Measurements from ENCODE around the gene SLC44A4. TPM values are rescaled to one million over a fixed set of nuclear protein-coding genes. Genes with fewer than 3 reads are reported as not detected.

Gene SLC44A4
- total and polyA plus RNA-seq, 2 of the 8 experiments (the other 6 are each of a cell fraction or from before 2014, with no cell fraction given), result 4.8 to 7.0 TPM

GRCh38 chr6:31814677-31815024 is 64.1 kb downstream of the SLC44A4 start (continued):
- TF ChIP-seq SAP30 (IDR thresholded peaks at IDR 0.05; ENCODE audit: insufficient read depth, insufficient replicate concordance, low read length) (peak; percentile 47), EZH2 (IDR thresholded peaks at IDR 0.05; ENCODE audit: low read depth, low read length, severe bottlenecking) (no peak), E2F6 (IDR thresholded peaks at IDR 0.05) (no peak), TCF12 (IDR thresholded peaks at IDR 0.05; ENCODE audit: low read depth, low read length) (no peak), BACH1 (IDR thresholded peaks at IDR 0.05; ENCODE audit: low read length) (no peak), BRCA1 (IDR thresholded peaks at IDR 0.05; ENCODE audit: low read depth, low read length) (no peak), ZNF274 (IDR thresholded peaks at IDR 0.05; ENCODE audit: borderline replicate concordance, extremely low read depth, low read length) (no peak), CHD2 (IDR thresholded peaks at IDR 0.05; ENCODE audit: low read length) (no peak), SRF (IDR thresholded peaks at IDR 0.05; ENCODE audit: low read depth, low read length) (peak; percentile 77), POLR2A (IDR thresholded peaks at IDR 0.05; ENCODE audit: control extremely low read depth in 1 of 2, low read depth in 2 of 2, low read length in 2 of 2) (peak; percentile 36 to 58; a peak in 2 of 3 replicates)
- TF ChIP-seq, protein P1, sequence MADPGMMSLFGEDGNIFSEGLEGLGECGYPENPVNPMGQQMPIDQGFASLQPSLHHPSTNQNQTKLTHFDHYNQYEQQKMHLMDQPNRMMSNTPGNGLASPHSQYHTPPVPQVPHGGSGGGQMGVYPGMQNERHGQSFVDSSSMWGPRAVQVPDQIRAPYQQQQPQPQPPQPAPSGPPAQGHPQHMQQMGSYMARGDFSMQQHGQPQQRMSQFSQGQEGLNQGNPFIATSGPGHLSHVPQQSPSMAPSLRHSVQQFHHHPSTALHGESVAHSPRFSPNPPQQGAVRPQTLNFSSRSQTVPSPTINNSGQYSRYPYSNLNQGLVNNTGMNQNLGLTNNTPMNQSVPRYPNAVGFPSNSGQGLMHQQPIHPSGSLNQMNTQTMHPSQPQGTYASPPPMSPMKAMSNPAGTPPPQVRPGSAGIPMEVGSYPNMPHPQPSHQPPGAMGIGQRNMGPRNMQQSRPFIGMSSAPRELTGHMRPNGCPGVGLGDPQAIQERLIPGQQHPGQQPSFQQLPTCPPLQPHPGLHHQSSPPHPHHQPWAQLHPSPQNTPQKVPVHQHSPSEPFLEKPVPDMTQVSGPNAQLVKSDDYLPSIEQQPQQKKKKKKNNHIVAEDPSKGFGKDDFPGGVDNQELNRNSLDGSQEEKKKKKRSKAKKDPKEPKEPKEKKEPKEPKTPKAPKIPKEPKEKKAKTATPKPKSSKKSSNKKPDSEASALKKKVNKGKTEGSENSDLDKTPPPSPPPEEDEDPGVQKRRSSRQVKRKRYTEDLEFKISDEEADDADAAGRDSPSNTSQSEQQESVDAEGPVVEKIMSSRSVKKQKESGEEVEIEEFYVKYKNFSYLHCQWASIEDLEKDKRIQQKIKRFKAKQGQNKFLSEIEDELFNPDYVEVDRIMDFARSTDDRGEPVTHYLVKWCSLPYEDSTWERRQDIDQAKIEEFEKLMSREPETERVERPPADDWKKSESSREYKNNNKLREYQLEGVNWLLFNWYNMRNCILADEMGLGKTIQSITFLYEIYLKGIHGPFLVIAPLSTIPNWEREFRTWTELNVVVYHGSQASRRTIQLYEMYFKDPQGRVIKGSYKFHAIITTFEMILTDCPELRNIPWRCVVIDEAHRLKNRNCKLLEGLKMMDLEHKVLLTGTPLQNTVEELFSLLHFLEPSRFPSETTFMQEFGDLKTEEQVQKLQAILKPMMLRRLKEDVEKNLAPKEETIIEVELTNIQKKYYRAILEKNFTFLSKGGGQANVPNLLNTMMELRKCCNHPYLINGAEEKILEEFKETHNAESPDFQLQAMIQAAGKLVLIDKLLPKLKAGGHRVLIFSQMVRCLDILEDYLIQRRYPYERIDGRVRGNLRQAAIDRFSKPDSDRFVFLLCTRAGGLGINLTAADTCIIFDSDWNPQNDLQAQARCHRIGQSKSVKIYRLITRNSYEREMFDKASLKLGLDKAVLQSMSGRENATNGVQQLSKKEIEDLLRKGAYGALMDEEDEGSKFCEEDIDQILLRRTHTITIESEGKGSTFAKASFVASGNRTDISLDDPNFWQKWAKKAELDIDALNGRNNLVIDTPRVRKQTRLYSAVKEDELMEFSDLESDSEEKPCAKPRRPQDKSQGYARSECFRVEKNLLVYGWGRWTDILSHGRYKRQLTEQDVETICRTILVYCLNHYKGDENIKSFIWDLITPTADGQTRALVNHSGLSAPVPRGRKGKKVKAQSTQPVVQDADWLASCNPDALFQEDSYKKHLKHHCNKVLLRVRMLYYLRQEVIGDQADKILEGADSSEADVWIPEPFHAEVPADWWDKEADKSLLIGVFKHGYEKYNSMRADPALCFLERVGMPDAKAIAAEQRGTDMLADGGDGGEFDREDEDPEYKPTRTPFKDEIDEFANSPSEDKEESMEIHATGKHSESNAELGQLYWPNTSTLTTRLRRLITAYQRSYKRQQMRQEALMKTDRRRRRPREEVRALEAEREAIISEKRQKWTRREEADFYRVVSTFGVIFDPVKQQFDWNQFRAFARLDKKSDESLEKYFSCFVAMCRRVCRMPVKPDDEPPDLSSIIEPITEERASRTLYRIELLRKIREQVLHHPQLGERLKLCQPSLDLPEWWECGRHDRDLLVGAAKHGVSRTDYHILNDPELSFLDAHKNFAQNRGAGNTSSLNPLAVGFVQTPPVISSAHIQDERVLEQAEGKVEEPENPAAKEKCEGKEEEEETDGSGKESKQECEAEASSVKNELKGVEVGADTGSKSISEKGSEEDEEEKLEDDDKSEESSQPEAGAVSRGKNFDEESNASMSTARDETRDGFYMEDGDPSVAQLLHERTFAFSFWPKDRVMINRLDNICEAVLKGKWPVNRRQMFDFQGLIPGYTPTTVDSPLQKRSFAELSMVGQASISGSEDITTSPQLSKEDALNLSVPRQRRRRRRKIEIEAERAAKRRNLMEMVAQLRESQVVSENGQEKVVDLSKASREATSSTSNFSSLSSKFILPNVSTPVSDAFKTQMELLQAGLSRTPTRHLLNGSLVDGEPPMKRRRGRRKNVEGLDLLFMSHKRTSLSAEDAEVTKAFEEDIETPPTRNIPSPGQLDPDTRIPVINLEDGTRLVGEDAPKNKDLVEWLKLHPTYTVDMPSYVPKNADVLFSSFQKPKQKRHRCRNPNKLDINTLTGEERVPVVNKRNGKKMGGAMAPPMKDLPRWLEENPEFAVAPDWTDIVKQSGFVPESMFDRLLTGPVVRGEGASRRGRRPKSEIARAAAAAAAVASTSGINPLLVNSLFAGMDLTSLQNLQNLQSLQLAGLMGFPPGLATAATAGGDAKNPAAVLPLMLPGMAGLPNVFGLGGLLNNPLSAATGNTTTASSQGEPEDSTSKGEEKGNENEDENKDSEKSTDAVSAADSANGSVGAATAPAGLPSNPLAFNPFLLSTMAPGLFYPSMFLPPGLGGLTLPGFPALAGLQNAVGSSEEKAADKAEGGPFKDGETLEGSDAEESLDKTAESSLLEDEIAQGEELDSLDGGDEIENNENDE (IDR thresholded peaks at IDR 0.05; ENCODE audit: insufficient replicate concordance, low read length), result no peak
- TF ChIP-seq, protein P2, sequence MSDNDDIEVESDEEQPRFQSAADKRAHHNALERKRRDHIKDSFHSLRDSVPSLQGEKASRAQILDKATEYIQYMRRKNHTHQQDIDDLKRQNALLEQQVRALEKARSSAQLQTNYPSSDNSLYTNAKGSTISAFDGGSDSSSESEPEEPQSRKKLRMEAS (IDR thresholded peaks at IDR 0.05), result no peak

All from H1 (cell line).